Tibial artery (tissue), 4 donors: ENCODE measurements around the gene CYRIA.

Source experiments
- DNase-seq, 2 donors: peaks; one replicate each; pipeline ENCODE4 v3.0.0-alpha.2; 2019
- H3K27ac ChIP-seq, 2 donors: fragments of 200-600 bp; sonication (generic) in 1 of 2; 1 replicate in 1 of 2; 2 replicates in 1 of 2; pipeline ENCODE4 v1.5.1; 2018 to 2019; ENCODE audit warnings: mild to moderate bottlenecking in 1 of 2
- H3K27me3 ChIP-seq, 2 donors: fragments of 200-600 bp; sonication (generic) in 1 of 2; one replicate each; pipeline versions ENCODE4 v1.5.1 to v1.6.0; 2016 to 2019
- H3K36me3 ChIP-seq, 3 donors: fragments of 200-600 bp; sonication (generic) in 2 of 3; one replicate each; pipeline ENCODE4 v1.5.1; 2016 to 2019; ENCODE audit warnings: mild to moderate bottlenecking in 2 of 3
- H3K4me1 ChIP-seq, 4 donors: fragments of 200-600 bp; sonication (generic) in 2 of 4; 1 replicate in 3 of 4; 2 replicates in 1 of 4; pipeline ENCODE4 v1.5.1; 2016 to 2019
- H3K4me3 ChIP-seq, 2 donors: fragments of 200-600 bp; sonication (generic) in 1 of 2; 1 replicate in 1 of 2; 2 replicates in 1 of 2; pipeline ENCODE4 v1.5.1; 2018 to 2019; ENCODE audit warnings: mild to moderate bottlenecking in 2 of 2
- H3K9me3 ChIP-seq, 3 donors: fragments of 200-600 bp; sonication (generic) in 1 of 3; one replicate each; pipeline ENCODE4 v1.5.1; 2016 to 2019
- intact Hi-C: fragments of 100-400 bp; cut with DNase I; formaldehyde crosslinking; loops from one replicate; pipeline ENCODE4 v1.15.0; 2023; ENCODE audit warnings: low total_unique reads
- TF ChIP-seq, protein P1 (sequence below), 2 experiments: fragments of 200-600 bp in 1 of 2; fragments of 450-650 bp in 1 of 2; IDR thresholded peaks; one replicate each; pipeline ENCODE4 v1.5.1; 2017 to 2019; ENCODE audit warnings: antibody characterized with exemption in 2 of 2, mild to moderate bottlenecking in 1 of 2, moderate library complexity in 1 of 2

Gene CYRIA

DNA sequence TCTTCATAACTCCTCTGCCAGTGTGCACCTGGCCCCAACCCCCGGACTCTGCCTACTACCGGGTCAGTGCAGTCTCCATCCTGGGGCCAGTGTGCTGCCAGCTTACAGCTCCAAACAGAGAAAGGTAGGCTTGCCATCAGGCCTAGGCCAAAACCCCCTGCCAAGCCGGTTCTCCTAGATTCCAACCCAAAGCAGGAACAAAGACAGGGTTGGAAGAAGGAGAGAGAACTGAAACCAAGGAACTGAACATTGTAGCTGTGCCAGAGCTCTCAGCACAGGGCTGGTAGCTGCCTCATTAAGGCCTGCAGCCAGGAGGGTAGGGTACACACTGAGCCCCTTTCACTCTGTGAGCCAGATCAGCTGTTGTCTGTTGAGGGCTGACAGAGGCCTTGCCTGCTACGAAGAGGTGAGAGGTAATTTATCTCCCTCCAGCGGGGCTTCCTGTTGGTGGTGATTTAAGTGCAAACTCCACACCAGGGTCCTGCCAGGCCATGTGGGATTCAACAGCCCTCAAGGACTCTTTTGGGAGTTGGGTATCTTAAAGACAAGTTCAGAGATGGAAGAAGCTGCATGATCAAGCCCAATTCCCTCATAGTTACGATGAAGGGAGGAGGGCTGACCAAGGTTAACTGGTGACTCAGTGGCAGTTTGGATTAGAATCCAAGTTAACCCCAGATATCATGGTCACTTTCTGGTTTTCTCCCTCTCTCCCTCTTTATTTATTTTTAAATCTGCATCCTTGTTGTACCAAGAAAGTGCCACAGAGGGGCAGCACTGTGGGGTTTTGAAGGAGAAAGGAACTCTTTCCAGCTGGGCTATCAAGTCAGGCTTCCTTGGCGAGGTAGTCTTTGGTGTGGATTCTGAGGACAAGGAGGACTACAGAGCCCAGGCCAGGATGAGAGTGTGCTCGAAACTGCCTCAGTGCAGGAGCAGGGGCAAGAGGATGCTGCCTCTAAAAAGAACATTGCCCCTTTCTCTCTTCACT lies 48.1 kb downstream of the CYRIA start:
- DNase-seq, result peak in 1 of 2 donors; percentile 33
- Histone ChIP-seq H3K9me3 (no peaks in the 10 kb centered on the region), H3K4me3 (no peak overlapping the region), H3K36me3 (peaks cover 0 to 13% (median 0%) of the 10 kb centered on the region in 3 donors), H3K27ac (no peak overlapping the region), H3K27me3 (peaks cover 0 to 3% of the 10 kb centered on the region in 2 donors), H3K4me1 (peaks cover 0 to 17% (median 0%) of the 10 kb centered on the region in 4 donors)
- intact Hi-C loops, result no loop called here
- TF ChIP-seq, protein P1, sequence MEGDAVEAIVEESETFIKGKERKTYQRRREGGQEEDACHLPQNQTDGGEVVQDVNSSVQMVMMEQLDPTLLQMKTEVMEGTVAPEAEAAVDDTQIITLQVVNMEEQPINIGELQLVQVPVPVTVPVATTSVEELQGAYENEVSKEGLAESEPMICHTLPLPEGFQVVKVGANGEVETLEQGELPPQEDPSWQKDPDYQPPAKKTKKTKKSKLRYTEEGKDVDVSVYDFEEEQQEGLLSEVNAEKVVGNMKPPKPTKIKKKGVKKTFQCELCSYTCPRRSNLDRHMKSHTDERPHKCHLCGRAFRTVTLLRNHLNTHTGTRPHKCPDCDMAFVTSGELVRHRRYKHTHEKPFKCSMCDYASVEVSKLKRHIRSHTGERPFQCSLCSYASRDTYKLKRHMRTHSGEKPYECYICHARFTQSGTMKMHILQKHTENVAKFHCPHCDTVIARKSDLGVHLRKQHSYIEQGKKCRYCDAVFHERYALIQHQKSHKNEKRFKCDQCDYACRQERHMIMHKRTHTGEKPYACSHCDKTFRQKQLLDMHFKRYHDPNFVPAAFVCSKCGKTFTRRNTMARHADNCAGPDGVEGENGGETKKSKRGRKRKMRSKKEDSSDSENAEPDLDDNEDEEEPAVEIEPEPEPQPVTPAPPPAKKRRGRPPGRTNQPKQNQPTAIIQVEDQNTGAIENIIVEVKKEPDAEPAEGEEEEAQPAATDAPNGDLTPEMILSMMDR (IDR thresholded peaks at IDR 0.05), result peak; percentile 10 to 25
